Germinal center (tissue), 1 donor: Measurements from ENCODE around the gene PRPF6.

Source experiments
- DNase-seq: peaks from one replicate; pipeline ENCODE4 v3.0.0; 2012; ENCODE audit warnings: mixed read lengths, low spot score

PRPF6 gene

GRCh38 chr20:64035933-64036345 is 55.0 kb downstream of the PRPF6 start, which contains the start of gene C20orf204:
Gene C20orf204 (plus strand): TSS chr20:64036182. CDS start chr20:64036324, 142 bp downstream.
- DNase-seq, result no peak

- DNase-seq, result no peak
Measured at GRCh38 chr20:64036346-64037198, 55.6 kb downstream of the PRPF6 start.

GRCh38 chr20:64037199-64037497 is 56.2 kb downstream of the PRPF6 start:
- no peak for DNase-seq

- peak; percentile 47 for DNase-seq
Measured at GRCh38 chr20:64037498-64038213, 56.7 kb downstream of the PRPF6 start.

DNA sequence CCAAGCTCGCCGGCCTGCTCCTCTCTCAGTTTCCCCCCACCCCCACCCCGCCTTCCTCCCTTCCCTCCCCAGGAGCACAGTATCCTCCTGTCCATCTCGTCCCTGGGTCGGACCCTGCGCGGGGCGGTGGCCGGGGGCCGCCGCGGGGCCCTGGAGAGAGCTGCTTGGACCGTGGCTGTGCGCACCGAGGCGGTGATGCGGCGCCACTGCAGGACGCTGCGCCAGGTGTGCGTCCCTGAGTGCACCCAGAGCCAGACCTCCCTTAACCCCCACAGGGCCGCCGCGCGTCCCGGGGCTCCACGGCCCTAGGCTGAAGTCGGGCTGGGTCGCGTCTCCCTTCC is 57.3 kb downstream of the PRPF6 start:
- DNase-seq, result peak; percentile 61

DNA sequence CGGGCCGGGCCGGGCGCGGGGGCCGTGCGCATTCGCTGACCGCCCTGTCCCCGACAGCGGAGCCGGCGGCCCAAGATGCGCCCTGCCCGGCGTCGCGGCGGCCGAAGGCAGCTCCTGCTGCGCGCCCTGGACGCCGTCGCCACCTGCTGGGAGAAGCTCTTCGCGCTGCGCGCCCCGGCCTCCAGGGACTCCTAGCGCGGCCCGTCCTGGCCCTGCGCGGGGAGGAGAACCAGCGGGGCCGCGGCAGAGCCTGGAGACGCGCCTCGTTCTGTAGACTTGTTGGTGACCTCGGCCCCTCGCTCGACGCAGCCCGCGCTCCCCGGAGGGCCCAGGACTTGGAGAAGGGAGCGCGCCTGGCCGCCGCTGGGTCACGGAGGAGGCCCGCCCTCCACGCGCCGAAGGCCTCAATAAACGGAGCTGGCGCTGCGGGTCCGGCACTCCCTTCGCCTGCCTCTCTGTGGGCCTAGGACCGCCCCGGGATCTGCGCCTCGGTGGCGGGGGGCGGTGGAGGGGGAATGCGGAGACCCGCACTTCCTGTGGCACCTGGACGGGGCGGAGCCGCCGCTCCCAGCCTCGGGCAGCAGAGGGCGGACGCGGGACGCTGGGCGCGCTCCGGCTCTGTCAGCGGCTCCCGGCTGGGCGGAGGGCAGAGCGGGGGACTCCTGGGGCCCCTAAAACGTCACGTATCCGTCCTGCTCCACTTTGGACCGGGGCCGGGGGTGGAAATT is 57.8 kb downstream of the PRPF6 start:
- peak; percentile 89 for DNase-seq

- no peak for DNase-seq
Measured at GRCh38 chr20:64039293-64040160, 58.6 kb downstream of the PRPF6 start.

DNA sequence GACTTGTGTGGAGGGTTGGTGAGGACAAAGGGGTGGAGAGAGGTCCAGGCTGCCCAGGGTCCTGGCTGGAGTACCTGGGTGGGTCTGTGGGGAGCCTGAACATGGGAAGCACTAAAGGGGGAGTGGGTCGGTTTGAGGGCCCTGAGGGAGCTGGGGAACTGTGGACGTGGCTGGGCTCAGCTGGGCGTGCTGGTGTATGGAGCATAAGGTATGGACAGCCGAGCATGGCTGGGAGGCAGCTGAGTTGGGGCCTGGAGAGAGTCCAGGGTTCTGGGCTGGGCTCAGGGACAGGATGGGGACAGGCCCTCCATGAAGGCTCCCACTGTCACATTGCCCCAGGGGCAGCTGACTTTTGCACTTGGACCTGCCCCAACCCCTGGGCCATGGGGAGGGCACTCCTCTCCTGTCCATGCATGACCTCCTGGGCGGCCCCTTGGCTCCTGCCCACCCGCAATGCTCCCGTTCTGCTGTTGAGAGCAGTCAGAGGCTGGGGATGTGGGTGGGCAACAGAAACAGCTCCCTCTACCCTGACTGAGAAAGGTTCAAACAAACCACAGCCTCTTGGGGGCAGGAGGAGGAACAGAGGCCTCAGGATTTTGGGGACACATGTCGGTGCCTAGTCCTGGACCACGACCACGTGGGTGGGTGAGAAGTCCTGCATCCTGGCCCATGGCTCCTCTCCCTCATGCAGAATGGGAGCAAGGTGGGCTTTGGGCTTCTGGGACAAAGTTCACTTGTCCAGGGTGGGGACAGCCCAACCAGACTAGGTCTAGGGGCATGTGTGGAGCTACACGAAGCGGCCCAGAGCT is 59.5 kb downstream of the PRPF6 start:
- no peak for DNase-seq

DNA sequence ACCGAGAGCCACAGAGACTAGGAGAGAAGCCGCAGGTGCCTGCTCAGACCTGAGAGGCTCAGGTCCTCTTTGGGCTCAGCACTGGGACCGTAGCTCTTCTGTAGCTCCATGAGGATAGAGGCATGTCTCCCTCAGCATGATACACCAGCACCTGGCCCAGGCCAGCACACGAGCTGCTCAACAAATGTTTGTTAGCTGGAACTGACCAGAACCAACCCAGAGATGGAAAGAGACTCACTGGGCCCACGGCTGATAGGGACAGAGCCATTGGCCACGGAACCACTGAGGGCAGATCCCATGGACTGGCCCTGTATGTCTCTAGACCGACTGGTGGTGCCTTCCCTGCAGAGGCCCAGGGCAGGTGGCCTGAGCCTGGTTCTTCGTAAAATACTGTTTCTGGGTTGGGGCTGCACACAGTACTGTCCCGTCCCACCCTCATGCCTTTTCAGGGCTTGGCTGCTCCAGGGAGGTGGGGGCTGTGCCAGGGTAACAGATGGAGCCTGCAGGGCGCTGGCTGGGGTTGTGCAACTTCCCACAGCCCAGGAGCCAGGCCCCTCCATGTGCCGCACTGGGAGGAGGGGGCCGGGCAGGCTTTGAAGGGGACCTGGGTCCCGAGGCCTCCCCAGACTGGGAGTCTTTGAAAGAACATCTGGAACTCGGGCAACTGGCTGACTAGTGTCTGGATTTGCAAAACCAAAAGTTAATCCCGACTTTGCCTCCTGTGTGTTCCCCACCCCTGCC is 60.3 kb downstream of the PRPF6 start:
- DNase-seq, result no peak

GRCh38 chr20:64041781-64042053 is 60.8 kb downstream of the PRPF6 start:
- no peak for DNase-seq

- DNase-seq, result no peak
Measured at GRCh38 chr20:64042054-64042781, 61.3 kb downstream of the PRPF6 start.

DNA sequence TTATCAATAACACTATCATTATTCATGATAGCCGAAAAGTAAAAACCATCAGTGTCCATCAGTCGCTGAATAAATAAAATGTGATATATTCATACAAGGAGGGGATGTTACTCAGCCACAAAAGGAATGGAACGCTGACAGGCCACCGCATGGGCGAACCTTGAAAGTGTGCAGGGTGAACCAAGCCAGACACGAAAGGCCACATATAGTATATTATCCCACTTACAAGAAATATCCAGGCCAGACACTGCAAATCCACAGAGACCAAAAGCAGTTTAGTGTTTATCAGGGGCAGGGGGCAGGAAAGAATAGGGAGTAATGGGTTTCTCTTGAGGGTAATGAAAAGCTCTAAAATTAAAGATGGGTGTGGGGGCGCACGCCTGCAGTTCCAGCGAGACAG is 62.8 kb downstream of the PRPF6 start:
- DNase-seq, result no peak

DNA sequence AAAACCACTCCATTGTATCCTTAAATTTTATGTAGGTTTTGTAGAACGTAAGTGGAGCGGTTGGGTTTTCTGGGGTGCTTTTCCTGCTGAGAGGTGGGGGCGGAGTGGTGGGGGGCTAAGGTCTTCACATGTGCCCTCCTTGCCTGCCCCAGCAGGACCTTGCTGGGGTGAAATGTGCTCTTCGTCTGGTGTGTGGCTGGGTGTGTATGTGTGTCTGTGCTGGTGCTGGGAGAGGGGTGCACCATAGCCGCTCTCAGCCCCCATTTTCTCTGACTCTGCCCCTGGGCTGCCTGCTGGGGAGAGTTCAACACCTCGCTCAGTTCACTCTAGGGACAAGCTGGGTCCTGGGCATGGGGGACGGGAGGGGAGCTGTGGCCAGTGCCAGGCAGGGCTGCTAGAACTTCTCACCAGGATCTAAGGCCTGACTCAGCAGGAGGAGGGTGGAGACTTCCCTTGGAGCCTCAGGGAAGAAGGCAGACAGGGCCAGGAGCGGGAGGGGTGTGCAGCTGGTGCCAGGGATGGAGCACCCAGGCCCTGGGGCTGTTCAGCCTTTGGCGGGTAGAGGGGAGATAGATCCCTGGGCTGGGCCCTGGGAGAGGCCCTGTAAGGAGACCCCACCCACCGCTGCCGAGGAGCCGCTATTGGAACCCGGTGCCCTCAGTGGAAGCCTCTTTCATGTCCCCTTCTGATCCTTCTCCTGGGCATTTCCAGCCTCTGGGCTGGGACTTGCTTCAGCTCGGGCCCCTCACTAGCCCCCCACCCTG is 63.7 kb downstream of the PRPF6 start:
- no peak for DNase-seq

- no peak for DNase-seq
Measured at GRCh38 chr20:64045346-64046011, 64.5 kb downstream of the PRPF6 start.

DNA sequence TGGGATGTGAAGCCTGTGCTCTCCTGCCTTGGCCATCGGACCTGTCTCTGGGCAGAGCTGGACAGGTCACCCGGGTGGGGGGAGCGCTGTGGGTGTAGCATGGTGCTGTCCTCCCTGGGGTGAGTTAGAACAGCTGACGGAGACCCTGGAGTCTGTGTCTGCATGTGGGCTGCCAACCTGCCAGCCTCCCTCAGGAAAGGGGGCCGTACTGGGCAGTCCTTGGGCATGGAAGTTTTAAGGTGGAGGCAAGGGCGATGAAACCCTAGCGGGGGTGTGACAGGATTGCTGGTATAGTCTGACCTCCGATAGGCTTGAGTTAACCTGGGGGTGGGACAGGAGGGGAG is 66.1 kb downstream of the PRPF6 start:
- no peak for DNase-seq

DNA sequence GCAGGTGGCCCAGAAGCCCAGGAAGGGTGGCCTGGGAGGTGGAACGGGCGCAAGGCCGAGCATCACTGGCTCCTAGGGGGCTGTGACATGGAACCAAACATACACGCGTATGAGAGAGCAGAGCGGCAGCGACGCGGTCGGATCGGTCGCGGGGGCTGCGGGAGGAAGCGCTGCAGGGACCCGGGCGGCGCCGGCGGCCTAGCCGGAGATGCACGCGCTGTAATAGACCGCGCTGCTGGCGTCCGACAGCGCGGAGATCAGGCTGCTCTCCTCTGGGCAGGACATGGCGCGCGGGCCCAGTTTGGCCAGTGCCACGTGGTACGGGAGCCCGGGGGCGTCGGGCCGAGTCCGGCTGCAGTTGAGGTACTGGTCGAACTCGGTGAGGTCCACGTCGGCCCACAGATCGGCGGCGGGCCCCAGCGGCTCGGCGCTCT is 67.1 kb downstream of the PRPF6 start:
- DNase-seq, result no peak

GRCh38 chr20:64048402-64049044 is 67.6 kb downstream of the PRPF6 start:
- DNase-seq, result no peak
